Activated naive CD8-positive, alpha-beta T cell treated with anti-CD3 and anti-CD28 coated beads, Interleukin-2, amount 50 U/mL, for 16 hours (primary cell): ENCODE measurements around the gene SPOCK2.

Experiments
- DNase-seq: peaks from one replicate; pipeline ENCODE4 v3.0.0-alpha.2; 2020; ENCODE audit warnings: low read depth, low spot score

SPOCK2 gene

DNA sequence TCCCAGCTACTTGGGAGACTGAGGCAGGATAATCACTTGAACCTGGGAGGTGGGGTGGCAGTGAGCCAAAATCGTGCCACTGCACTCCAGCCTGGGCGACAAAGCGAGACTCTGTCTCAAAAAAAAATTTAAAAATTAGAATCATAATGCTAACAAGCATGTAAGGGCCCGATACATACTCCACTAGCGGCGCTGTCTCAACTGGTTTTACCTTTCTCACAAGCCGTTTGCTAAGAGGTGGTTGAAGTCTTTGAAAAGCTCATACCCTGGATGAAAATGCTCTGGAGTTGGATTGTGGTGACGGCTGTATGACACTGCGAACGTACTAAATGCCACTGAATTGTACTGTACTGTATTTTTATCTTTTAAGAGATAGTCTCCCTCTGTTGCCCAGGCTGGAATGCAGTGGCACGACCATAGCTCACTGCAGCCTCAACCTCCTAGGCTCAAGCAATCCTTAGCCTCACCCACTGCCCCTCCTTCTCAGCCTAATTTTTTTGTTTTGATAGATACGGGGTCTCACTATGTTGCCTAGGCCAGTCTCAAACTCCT is 29.9 kb downstream of the SPOCK2 start:
- DNase-seq, result no peak

DNA sequence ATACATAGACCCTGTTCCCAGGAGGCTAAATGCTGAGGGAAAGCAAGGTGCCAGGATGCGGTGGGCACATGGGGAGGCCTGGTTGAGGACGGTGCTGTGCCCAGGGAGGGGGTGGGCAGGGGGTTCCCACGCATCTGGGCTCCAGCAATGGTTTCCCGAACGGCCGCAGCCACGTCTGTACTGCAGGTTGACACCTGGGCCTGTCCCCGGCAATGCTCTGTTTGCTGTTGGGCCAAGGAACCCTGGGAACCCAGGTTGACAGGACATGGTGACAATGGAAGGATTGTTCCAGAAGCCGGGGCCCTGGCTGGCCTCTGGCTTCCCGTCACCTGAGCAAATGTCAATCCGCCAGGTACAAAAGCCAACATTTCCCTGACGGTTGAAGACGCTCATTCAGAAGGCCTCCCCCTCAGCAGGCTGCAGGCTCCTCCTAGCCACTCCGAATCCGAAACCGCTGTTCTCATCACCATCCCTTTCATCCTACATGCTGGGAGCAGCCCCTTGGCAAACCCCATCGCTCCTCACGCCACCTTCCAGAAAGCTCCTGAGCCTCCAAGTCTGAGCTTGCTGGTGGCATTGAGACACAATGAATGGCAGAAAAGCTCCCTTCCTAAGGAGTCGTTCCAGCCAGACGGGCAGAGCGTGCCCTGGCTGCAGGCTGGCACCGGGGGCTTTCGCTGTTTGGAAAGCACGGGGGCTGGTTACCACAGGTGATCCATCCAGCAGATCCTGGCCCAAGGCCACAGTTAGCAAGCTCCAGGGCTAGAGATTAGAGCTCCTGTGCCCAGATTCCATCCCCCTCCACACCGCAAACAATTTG is 31.2 kb downstream of the SPOCK2 start:
- DNase-seq, result no peak

DNA sequence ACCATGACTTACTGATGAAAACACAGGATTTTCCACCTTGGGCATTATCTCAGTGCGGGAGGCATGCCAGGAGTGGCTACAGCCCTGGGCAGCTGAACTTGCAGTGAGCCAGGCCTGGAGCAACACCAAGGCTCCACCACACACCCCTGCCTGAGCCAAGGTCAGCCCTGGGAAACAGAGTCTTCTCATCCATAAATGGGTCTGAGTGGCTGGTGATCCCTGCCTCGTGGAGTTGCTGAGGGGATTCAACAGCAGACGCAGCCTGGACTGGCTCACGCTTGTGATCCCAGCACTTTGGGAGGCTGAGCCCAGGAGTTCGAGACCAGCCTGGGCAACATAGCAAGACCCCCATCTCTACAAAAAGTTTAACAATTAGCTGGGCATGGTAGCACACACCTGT is 32.2 kb downstream of the SPOCK2 start:
- DNase-seq, result no peak

DNA sequence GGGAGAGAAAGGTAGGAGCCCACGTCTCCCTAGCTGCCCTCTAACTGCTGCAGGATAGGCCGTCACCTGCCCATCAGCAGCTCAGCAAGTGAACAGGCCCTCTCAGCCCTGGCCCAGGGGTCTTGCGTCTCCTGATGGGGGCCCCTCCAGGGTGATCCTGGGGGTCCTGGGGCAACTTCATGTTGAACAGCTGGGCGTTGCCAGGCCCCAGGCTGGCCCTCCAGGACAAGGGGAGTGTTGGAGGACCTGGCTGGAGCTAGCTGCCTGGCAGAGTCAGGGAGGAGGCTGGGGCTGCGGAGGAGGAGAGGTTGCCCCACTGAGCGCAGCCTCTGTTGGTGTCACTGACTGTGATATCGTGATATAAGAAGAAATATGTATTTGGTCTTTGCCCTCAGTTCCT is 34.7 kb downstream of the SPOCK2 start:
- no peak for DNase-seq

DNA sequence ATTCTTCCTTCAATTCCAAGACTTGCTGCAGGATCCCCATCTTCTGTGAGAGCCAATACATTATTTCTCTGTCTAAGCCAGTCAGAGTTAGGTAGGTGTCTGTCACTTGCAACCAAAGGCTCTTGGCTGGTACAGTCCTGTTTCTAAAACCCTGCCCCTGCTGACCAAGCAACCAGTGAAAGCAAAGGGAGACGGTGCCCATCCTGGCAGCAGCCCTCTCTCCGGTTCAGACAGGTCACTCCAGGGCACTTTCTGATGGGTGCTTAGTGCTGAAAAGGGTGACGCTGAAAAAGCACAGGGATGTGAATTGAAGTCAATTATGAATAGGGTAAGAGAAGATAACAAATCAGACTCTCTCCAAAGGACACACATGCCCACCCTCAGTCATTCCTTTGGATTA is 37.5 kb downstream of the SPOCK2 start:
- DNase-seq, result no peak

DNA sequence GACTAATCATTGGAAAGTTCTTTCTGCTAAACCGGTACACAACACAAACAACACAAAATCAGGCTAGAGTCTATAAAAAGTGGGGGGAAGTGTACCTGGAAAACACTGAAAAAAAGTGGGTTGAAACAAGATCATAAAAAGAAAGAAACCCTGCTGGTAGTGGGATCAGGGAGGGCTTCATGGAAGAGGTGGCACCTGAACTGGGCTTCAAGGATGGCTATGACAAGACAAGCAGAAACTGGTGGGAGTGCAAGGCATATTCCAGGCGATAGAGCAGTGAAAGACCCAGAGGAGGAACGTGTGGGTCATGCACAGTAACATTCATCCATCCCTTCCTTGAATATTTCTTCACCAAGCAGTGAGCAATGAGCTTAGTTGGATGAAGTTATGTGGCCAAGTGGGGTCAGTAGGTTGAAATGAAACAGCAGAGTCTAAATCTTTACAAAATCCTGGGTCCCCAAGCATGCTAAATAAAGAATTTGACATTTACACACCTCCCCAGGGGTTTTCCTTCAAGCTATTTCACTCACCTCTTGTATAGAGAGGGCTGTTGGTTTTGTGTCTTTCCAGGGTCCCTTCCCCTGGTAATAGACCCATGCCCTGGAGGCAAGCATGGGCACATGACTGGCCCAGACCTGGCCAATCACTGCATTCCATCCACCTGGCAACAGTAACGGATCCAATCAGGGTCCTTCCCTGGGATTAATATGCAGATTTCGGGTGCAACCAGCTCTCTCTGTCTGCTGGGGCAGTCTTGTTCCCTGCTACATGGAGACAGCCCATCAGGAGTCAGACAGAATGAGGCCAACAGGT is 38.2 kb downstream of the SPOCK2 start:
- DNase-seq, result no peak

DNA sequence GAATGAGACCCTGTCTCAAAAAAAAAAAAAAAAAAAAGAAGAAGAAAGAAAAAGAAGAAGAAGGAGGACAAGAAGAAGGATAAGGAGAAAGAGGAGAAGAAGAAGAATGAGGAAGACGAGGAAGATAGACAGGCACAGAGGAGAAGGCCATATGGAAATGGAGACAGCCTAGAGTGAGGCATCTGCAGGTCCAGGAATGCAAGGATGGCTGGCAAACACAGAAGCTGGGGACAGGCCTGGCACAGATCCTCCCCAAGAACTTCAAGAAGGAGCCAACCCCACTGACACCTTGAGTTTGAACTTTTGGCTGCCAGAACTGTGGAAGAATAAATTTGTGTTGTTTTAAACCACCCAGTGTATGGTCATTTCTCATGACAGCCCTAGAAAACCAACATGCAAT is 38.9 kb downstream of the SPOCK2 start:
- no peak for DNase-seq

DNA sequence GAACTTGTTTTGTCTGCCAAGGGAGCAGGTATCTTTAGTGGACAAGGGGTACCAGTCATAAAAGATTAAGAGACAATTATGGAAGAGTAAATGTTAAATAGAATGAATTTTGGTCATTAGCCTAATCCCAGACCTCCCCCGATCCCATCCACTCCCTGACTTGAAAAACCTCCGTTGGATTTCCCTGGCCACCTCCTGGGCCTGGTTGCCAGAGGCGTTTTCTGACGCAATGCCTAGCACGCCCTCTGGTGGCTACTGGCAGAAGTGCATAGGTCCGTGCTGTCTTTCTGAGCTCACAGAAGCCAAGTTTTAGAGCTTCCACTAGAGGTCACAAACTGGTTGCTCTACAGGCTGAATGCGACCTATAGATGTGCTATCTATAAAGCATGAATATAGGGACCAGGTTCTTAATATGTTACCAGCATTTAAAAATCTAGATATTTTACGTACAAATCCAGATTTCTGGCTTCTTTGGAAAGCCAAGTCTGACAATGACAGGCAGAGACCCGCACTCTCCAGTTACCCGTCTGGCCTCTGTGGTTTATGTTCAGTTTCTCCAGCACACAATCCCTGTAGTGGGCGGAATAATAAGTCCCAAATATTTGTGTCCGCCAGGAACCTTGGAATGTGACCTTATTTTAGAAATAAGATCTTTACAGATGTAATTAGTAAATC is 39.8 kb downstream of the SPOCK2 start:
- peak; percentile 87 for DNase-seq

DNA sequence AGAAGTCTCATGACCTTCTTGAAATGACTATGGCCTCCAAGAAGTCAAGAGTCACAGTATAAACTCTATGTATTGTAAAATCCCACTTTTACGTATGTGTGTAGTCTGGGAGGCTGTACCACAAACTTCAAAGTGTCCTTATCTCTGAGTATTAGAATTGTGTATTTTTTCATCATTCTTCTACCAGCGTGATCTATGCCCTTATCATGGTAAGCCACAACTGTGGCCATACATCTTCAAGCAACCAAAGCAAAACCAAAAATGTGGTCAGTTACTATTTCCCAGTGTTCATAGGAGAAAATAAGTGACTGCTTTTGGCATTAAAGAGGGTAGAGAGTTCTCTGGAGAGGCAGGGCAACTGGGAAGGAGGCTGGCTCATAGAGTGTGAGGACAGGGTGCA is 42.8 kb downstream of the SPOCK2 start:
- DNase-seq, result no peak

DNA sequence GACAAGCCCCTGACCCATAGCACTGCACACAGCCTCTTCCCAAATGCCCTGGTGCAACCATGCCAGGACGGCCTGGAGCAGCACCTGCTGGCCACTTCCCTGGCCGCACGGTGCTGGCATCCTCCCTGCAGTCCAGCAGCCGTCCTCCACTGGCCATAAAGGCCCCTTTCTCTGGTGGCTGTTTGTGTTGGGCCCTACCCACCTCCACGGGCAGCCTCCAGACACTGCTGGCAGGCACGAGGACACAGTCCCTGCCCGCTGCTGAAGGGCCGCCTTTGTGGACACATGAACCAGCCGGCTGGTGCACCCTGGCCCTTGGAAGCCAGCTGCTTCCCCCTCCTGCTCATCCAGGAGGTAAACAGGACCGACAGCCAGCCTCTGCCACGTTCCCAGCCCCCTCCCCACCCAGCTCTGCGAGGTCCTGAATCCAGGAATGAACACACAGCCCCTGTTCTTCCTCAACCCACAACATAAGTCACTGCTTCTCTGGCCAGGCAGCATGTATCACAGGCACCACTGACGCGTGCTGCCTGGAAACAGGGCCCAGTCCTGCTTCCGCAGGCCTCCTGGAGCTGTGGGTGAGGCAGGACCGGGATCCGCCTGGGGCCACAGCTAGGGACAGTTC is 43.8 kb downstream of the SPOCK2 start:
- no peak for DNase-seq

DNA sequence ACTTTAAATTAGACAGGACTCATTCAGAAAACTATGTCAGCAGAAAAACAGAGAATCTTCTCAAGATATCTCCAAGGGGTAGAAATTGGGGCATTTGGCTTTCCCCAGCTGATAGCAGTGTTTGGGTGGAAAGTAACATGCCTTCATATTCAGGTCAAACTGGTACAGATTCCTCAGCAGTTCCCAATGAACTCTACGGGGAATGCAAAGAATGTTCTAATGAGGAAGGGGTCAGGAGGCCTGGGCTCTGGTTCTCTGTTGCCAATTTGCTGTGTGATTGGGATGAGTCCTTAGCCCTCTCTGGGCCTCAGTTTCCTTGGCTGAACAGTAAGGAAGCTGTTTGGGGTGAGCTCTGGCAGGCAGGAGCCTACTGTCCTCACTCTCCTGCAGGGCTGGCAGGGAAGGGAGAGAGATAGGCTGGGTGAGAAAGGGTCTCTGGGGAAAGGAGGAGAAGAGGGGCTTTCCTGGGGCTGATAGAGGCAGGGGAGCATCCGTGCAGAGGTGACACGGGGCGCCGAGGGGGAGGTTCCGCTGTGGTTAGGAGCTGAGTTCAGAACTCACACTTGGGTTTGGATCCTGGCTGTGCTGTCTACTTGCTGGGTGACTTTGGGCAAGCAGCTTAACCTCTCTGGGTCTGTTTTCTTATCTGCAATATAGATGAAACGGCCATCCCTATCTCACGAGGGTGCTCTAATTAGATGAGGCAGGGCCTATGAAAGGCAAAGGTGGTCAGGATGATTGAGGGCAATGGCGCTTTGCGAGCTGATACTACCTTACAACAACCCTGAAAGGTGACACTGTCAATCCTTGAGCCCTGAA is 45.1 kb downstream of the SPOCK2 start:
- no peak for DNase-seq

DNA sequence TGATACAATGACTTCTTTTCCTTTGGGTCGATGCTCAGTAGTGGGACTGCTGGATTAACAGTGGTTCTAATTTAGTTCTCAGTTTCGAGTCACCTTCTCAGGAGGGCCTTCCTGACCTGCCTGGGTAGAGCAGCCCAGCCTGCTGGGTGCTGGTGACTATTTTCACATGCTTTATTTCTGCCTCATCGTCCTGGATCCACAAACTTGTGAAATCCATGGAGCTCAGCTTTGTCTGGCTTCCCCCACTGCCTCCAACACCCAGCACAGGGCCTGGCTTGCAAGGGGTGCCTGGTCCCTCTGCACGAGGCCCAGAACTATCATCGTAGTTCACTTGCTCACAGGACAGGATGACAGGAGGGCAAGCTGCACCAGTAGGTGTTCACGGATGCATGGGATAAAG is 46.9 kb downstream of the SPOCK2 start:
- no peak for DNase-seq

DNA sequence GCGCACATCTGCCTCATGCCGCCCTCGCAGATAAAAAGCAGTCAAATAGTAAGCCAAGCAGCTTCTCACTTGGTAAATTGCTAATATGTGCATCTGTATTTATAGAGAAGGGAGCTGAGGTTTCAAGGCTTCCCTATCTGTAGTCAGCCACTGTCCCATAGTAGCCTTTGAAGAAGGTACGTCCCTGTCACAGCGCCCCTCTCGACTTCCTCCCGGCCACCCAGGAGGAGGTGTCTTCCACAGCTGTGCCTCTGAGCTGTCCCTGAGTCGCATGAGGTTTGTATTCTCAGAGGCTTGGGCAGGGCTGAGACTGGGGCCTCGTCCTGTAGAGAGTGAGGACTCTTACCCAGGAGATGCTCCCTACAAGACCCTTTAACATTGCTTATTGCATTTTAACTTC is 49.0 kb downstream of the SPOCK2 start:
- DNase-seq, result no peak

DNA sequence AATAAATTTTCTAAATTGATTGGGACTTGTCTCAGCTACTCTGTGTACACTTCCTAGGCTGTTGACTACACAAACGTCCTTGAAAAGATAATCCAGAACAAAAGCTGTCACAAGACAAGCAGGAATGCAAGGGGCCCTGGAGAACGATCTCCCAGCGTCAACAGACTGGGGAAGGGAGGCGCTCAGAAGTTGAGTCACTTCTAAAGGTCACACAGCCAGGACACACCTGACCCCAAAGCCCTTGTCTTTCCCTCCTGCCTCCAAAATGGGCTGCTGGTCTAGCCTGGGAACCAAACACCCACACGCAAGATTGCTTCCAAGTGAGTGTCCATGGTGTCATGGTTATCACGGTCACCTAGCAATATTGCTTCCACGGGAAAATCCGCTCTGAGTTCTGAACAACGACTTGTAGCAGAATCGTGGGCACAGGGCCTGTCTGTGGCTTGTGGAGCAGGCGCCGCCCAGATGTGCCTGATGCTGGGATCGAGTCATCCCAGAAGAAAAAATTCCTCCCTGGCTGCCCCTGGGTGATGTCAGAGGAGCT is 49.8 kb downstream of the SPOCK2 start:
- DNase-seq, result no peak

DNA sequence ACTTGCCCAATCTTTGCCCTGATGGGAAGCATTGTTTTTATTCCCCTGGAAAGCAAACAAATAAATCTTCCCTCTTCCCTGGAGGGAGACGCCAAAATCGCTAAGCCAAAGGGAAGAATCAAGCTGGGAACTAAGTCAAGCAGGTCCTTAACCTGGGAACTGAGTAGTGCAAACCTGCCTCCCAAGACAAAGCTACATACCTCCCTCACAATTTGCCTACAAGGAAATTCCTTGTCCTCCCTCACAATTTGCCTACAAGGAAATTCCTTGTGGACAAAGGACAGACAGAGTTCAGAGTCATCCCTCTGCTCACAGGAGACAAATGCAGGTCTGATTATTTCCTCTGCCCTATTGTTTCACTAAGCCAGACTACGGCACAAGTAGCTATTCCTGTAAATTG is 50.5 kb downstream of the SPOCK2 start:
- no peak for DNase-seq

DNA sequence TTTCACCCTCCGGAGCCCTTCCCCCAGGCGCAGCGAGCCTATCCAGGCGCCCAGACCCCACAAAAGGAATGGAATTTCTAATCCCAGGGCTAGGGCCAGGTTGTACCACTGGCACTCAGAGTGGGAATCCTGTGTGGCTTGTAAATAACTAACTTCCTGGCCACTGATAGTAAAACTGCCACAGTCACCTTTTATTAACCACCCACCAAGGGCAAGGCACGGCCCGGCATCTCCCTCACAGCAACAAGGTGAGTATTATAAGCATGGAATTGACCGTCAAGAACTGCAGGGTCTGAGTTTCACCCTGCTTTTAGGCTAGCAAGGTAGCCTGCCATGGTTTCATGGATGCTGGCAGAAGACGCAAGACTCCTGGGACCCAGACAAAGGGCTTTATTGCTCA is 51.1 kb downstream of the SPOCK2 start:
- DNase-seq, result no peak

DNA sequence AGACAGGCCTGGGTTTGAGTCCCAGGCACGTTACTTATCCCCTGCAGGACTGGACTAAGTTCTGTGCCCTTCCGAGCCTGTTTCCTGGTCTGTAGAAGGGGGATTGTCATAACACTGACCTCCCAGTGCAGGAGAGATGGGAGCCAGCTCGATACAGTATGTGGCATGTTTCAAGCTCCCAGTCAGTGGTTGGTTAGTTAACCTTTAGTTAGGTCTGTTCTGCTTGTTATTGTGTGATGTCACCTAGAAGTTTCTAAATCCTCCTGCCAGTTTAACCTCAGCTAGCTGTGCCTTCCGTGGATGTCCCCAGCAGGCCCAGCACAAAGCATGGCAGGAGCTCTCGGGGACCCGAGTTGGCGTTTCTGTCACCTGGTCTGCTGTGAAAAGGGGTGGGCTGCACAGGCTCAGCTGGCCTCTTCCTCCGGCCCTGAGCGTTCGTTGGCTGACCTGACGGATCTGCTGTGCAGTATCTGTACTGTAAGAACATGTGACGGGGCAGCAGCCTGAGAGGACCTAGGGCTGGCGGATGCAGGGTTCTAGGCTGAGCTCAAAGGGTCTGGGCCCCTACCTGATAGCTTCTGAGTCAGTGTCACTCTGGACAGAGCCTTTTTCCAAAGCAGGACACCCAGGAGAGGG is 53.0 kb downstream of the SPOCK2 start:
- no peak for DNase-seq

DNA sequence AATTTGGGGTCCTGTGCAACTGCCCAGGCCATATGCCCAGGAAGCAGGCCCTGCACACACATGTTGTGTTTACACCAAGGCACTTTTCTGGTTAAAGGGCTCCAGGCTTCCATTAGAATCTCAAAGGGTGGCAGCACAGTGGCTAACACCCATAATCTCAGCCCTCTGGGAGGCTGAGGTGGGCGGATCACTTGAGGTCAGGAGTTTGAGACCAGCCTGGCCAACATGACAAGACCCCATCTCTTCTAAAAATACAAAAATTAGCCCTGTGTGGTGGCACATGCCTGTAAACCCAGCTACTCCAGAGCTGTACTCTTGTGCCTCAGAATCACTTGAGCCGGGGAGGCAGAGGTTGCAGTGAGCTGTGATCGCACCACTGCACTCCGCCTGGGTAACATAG is 53.6 kb downstream of the SPOCK2 start:
- no peak for DNase-seq

DNA sequence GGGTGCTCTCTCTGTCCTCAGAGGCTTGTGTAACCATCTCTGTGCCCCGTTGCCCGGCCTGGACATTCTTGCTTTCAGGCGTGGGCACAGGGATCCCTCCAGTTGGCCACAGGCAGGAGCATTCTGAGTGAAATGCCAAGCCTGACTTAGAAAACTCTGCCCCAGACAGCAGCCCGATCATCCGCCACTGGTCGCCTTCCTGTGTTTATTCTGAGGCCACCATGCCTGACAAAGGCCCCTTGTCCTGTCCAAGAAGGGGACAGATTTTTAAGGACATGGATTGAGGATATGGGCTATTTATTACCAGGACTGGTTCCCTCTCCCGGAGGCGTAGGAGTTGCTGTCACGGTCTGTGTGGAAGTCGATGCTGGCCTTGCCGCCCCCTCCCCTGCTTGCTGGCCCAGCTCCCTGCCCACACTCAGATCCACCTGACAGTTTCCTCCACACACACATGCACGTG is 54.3 kb downstream of the SPOCK2 start:
- DNase-seq, result no peak
